ENCODE results near the gene HOXC13.

Gene HOXC13

DNA sequence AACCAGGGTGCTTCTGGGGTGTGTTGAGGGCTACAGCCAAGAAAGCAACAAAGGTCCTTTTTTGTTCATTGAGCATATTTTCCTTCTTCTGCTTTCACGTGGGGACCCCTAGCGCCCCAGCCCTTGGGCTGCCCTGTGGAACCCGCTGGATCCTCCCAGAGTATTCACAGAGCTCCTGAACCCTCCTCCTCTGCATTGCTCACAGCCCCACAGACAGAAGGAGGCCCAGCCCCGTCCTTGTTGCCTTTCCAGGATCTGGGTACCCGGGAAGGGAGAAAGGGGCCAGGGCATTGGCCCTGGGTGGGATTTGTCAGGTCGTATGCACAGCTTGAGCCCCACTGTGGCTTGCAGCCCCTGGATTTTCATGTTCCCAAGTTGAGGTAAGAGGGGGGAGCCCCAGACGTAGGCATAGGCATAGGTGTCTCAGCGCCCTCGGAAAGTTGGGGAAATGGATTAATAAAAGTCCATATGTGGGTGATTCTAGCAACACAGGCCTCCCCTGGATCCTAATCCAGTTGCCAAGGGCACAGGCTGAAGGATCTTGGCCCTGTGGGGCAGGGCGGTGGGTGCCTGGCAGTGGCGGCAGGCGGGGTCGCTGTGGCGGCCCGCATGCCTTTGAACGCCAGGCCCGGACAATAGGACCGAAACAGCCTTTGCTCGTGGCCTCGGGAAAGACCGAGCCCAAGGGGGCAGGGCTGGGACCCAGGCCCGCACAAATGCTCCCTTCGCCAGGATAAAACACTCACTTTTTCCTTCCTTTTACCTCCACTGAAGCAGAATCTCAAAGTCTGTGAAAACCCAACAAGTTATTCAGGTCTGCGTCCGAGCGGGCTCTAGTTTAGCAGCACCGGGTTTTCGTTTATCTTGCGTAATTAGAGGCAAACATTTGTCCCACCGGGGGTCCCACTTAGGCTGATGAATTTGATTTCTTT is 43.3 kb downstream of the HOXC13 start:
- DNase-seq (ENCODE audit: low spot score) (no peak), FAIRE-seq (no peak)

DNA sequence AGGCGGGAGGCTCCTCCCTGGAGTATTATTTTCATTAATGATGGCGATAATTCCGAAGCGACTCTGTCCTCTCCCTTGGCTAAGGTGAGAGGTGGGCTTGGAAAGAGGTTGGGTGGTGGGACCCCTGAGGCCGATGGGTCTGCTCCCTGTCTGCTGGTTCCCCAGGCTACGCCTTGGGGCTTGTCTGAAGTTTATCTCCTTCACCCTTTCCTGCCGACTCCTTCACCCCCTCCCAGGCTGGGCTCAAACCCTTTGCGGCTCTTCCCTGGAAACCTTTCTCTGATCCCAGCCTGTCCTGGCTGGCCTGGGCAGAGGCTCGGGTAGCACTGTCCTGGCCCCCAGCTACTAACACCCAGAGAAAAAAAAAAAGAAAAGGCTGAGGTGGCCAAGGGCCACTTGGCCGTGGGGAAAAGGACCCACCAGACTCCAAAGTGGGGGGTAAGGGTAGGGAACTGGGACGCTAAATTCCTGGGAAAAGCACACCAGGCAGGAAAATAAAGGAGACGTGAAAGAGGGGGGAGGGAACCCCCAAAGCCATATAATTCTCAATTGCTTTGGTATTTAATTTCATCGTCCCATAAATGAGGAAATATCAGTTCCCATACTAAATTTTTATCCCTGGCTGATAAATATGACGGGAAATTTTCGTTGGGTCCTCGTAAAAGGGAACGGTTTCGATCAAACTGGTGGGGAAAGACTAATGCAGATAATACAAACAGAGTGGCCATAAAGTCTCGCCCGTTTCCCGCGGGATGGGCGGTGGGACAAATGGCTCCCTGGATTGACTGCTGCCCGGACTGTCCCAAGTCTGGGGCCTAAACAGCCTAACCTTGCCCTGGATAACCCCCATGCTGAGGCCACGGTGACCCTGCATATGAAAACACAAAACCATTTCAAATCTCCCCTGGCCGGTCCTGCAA is 44.3 kb downstream of the HOXC13 start:
- FAIRE-seq (no peak), DNase-seq (ENCODE audit: low spot score) (no peak)

DNA sequence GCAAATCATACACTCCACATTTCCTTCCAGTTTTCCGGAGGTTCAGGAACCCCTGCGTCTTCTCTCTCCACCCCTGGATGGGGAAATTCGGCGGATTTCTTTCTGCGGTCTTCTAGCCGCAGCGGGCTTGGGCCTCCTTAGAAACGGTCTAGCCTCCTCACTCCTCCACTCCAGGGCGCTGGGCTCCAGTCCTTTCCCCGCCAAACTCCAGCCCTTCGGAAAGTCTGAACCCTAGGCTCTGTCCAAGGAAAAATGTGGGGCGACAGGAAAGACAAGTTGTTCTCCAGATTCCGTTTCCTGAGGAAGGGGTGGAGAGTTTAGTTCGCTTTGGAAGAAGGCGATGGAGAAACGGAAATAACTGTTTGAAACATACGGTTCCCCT is 44.9 kb downstream of the HOXC13 start:
- DNase-seq (ENCODE audit: low spot score) (no peak), FAIRE-seq (no peak)

DNA sequence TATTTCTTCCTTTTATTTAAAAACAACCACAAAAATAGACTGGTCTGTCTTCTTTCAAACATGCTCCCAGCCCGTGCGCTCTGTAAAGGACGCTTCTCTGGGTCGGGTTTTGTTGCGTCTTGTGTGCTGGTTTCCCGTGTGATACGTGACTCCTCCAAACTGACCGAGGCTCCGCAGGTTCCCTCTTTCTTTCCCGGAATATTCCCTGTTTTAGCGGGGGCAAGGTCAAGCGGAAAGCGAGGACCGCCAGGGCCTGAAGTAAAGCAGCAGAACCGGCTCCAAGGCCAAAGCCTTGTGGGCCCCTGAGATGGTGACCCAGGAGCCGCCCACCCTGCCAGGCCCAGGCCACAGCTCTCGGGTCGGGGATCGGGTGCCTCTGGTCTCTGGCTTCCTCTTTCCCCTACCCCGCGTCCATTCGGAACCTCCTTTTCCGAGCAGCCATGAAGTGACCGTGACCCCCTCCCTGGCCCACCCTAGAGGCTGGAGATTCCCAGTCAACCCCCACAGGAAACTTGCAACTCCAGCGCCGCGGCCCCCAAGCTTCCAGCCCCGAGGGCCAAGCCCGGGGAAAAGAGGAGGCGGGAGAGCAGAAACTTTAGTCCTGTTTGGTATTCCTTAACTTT is 45.4 kb downstream of the HOXC13 start:
- no peak for DNase-seq (ENCODE audit: low spot score)
- FAIRE-seq, result no peak

DNA sequence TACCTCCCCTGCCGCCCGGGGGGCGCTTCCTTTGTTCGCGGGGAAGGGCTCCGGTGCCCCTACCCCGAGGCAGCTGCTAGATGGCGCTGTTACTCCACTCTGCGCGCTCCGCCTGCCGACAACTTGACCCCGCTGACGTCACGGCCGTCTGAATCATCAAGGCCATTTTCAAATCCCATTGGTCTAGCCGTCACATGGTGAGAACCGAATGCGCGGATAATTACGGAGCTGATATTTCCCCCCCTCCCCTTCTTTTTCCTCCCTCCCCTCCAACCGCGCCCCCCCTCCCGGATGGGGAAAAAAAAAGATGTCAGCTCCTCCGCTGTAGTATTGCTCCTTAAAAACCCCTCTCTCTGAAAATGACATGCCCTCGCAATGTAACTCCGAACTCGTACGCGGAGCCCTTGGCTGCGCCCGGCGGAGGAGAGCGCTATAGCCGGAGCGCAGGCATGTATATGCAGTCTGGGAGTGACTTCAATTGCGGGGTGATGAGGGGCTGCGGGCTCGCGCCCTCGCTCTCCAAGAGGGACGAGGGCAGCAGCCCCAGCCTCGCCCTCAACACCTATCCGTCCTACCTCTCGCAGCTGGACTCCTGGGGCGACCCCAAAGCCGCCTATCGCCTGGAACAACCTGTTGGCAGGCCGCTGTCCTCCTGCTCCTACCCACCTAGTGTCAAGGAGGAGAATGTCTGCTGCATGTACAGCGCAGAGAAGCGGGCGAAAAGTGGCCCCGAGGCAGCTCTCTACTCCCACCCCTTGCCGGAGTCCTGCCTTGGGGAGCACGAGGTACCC is 46.5 kb downstream of the HOXC13 start, which contains the start of gene HOXC10:
TSS of gene HOXC10 (plus strand) at position 246 of the 791 bp plus-strand sequence. CDS start at position 360, 114 bp downstream.
- peak; percentile 92 for FAIRE-seq

DNA sequence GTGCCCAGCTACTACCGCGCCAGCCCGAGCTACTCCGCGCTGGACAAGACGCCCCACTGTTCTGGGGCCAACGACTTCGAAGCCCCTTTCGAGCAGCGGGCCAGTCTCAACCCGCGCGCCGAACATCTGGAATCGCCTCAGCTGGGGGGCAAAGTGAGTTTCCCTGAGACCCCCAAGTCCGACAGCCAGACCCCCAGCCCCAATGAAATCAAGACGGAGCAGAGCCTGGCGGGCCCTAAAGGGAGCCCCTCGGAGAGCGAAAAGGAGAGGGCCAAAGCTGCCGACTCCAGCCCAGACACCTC is 47.0 kb downstream of the HOXC13 start:
- FAIRE-seq, result no peak
- no peak for DNase-seq (ENCODE audit: low spot score)

More for the DNA sequence above, 46.5 kb downstream of the HOXC13 start, which contains the start of gene HOXC10:
- peak; percentile 92 for DNase-seq (ENCODE audit: low spot score)

DNA sequence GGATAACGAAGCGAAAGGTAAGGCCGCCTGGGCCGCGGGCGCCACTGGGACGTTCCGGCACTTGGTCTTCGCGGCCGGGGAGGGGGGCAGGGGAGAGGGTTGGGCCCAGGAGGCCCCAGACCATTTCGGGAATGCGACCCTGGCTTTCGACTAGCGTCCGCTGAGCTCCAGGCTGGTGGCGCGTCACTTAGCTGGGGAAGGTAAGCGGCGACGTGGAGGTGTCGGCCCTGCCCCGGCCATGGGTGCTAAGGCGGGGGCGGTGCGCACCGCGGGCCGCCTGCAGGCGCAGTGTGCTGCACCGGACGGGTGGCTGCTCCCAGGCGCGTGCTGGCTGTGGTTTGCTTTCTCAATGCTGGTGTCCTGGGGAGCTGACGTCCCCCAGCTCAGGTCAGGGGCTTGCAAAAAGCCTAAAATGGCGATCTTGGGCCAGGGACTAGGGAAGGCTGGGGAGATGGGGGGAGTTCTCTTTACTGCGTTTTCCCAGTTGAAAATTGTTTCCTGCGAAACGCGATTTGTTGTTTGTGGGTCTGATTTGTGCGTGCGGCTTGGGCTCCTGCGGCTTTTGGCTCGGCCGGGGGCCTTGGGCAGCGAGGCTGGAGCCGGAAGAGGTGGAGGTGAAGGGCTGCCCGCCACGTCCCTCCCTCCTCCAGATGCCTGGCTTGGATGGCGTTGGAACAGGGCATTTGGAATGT is 47.5 kb downstream of the HOXC13 start:
- FAIRE-seq, result no peak
- no peak for DNase-seq (ENCODE audit: low spot score)

DNA sequence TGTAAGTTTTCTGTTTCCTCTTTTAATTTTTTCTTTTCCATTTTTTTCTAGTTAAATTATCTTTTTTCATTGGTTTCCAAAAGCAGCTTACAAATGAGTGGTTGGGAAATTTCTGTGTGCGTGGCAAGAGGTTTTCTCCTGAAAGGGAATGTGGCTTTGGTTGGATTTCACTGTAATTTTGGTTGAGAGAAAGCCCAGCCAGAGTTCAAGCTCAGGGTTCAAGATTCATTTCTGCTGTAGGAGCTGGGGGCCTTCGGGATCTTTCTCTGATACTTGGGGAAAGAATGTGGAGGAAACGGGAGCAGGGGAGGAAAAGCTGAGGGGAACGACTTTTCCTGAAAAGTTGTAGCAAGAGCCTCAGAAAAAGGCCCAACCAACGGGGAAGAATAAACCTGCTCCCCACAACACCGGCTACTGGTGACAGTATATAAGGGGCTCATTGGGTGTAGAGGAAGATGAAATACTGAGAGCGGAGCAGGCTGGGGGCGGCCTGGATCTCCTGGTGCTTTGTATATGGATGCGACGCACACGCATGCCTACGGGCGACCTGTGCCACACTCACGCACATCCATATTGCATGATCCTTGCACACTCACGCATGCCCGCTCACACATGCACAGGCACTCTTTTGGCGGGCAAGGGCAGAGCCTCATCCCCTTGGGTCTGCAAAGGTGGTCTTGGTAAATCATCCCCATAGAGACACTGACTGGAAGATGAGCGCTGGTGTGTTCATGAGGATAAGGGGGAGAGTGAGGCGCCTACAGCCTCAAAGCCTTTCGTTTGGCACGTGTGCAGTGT is 48.3 kb downstream of the HOXC13 start:
- DNase-seq (ENCODE audit: low spot score) (no peak), FAIRE-seq (no peak)

DNA sequence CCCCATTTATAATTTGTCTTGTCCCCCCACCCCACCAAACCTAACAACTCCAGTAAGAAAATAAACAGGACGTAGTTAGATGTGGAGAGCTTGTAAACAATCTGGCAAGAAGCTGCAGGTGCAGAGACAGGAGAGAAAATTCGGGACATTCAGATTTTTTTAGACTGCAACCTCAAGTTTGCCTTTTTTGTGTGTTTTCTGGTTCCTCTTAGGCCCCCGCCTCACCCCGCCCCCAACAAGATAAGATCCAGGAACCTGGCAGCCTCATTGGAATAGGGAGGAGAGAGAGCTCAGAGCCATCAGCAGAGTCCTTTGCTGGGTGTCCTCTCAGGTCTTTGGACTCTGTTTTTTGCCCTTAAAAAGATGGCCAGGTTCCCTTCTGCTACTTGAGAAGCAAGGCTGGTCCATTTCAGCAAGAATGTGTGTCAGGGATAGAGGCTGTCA is 49.2 kb downstream of the HOXC13 start:
- FAIRE-seq (no peak), DNase-seq (ENCODE audit: low spot score) (no peak)

DNA sequence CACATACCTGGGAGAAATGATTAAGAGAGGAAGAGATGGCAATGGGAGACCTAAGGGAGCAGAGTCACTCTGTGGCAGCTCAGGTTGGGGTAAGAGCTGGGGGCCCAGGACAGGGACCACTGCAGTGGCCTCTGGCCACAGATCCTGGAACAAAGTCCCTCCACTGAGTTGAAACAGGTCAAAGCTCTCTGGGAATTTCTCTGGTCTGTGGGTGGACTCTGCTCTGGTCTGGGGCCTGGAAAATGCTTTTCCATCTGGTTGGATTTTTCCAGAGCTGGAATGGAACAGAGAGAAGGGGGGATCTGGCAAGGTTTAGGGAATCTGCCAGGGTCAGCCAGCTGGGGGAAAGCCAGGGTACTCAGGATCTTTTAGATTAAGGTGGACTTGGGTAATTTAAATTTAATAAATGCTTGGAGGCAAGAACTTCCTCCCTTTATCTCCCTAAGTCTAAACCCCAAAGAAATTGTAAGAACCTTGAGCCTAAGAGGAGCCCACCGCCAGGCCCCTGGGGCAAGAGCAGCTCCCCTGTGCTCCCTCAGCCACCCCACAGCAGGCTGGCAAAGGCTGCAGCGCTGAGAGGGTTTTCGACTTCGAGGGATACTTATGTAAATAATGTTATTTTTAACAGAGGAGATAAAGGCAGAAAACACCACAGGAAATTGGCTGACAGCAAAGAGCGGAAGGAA is 50.1 kb downstream of the HOXC13 start:
- no peak for FAIRE-seq
- DNase-seq (ENCODE audit: low spot score), result no peak

DNA sequence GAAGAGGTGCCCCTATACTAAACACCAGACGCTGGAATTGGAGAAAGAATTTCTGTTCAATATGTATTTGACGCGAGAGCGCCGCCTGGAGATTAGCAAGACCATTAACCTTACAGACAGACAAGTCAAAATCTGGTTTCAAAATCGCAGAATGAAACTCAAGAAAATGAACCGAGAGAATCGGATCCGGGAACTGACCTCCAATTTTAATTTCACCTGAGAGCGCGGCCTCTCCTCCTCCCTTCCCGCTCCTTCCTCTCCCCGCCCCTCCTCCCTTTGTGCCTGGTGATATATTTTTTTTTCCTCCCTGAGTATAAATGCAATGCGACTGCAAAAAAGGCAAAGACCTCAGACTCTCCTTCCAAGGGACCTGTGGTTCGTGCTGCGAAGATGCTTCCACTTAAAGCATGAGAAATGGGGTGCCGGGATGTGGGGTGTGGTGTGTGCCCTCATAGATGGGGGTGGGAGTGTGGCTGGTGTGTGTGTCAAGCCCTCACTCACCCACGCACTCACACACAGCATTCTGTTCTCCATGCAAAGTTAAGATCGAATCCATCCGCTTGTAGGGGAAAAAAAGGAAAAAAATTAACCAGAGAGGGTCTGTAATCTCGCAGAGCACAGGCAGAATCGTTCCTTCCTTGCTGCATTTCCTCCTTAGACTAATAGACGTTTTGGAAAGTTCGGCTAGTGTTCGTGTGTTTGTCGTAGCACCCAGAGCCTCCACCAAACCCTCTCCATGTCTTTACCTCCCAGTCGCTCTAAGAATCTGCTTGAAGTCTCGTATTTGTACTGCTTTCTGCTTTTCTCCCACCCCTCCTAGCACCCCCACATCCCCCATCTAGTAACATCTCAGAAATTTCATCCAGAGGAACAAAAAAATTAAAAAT is 50.8 kb downstream of the HOXC13 start:
- FAIRE-seq, result peak; percentile 13
- peak; percentile 47 for DNase-seq (ENCODE audit: low spot score)

DNA sequence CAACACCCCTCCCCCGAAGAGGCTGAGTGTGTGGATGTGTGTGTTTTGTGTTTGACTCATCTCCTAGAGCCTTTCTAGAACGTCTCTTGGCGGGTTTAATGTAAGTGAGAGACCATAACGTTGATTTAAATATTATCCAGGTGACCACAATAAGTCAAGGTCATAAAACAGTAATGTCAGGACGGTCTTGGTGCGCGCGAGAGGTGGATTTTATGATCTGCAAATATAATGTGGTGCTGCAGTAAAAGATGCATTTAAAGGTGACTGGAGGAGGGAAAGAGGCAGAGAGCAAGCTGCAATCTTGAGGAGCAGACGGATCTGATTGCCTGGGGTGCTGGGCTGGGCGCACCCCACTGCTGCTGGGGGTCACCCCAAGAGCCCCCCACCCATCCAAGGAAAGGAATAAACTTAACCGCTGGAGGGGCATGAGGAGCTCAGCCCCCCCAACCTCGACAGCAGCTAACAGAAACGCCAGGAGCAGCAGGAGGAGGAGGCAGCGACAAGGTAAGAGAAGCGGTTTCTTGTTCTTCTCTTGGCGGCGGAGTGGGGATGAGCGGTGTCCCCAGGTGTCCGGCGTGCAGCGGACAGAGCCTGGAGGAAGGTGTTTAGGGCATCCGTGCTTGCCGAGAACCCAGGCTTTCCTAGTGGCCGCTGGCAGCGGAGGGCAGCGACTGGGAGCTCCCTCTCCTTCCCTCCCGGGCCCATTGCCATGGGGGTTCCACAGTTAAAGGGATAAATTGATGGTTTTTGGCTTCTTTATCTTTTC is 51.9 kb downstream of the HOXC13 start:
- DNase-seq (ENCODE audit: low spot score), result no peak
- FAIRE-seq, result no peak

DNA sequence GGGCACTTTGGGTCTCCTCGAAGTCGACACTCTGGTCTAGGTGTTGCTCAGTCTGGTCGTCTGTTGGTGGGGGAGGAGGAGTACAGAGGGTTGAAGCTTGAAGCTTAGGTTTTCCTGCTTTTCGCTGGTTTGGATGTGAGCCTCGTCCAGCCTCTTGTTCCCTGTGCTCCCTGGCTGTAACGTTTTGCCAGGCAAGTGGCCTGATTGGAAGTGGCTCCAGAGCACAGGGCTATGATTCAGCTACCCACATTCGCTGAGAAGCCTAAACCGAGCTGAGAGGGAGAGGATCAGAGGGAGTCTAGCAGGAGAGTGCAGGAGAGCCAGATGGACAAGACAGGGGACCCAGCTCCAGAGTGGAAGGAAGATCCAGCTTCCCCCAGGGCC is 52.4 kb downstream of the HOXC13 start:
- no peak for DNase-seq (ENCODE audit: low spot score)

DNA sequence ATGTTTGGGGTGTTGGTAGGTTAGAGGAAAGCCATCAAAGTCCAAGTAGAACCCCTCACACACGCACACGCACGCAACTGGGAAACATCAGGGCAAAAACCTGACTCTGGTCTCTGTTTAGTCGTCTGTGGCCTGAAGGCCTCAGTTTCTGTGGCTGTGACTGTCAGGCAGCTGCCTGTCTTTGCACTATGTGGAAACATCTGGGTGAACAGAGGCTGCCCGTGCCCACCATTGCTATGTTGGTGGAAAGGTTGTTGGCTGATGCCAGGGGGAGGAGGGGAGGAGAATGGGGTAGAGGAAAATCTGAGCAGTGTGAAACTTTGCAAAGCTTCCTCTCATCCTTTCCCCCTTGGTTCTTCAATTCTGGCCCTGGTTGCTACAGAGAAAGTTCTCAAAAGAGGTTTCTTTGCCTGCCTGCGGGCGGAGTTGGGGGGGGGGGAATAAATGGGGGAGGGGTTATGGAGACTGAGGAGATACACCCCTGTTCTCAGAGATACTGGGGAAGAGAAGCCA is 53.8 kb downstream of the HOXC13 start:
- FAIRE-seq (no peak), DNase-seq (ENCODE audit: low spot score) (no peak)

More for the DNA sequence above, 52.4 kb downstream of the HOXC13 start:
- FAIRE-seq, result no peak

DNA sequence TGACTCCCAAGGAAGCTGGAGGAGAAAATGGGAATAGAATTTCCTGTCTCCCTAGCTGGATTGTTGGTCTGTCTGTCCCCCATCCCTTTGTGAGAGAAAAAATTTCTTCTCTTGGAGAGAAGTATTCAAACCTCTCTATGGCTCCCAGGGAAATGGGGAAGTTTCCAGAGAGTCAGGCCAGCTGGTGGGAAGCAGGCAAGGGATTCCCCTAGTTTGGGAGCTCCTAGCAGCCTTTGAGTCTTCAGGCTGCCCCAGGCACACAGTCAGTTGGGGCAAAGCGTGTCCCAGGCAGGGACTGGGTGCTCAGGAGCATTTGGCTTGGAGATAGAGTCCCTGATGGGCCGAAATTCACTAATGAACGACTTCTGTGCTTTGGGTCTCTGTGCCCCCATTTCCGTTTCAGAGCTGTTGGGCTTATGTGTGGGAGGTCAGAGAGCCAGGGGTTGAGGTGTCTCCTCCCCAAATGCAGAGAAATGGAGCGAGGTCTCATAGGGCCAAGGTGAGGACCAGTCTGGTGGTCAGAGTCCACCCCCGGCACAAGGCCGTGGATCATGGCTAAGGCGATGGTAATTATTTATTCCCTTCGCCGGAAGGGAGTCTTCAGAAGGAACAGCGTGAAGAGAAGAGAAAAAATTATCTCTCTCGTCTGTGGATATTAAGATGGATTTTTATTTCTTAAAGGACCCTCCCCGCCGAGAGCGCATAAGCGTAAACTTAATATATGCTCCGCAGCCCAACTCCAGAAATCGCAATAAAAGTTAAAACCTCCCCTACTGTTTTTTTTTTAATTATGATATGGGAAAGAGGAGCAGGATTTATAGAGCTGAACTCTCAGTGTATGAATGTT is 54.8 kb downstream of the HOXC13 start:
- DNase-seq (ENCODE audit: low spot score) (no peak), FAIRE-seq (no peak)

DNA sequence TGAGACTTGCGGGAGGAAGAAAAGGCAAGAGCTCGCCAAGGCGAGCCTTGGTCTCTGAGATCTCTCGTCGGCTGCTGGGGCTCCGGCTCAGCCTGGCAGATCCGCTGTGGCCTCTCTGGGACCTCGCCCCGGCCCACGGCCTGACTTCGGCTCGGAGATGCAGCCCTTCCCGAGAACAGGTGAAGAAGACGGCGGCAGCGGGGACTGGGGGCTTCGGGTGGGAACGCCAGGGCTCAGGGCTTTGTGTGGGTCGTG is 55.3 kb downstream of the HOXC13 start:
- DNase-seq (ENCODE audit: low spot score), result no peak

More for the DNA sequence above, 55.3 kb downstream of the HOXC13 start:
- FAIRE-seq, result no peak
